Measurements from ENCODE around the gene GALNT9.

DNA sequence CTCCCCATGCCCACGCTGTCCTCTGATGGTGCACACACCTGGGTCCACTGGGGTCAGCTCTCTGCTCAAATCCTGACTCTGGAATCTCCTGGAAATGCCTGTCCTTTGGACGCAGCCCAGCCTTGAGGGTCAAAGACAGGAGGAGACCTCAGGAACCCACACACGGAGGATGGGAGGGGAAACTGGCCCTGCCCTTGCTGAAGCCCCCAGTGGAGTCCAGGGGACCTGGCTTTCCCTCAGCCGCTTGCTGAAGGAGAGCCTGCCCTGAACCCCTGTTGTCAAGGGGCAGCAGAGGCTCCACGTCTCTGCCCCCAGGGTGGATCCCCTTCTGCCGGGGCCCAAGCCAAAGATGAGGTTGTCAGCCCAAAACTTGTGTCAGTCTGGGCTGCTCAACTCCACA lies 16.9 kb downstream of the GALNT9 start:
- TF ChIP-seq EZH2 (IDR thresholded peaks at IDR 0.05) (no peak), SIN3A (IDR thresholded peaks at IDR 0.05; ENCODE audit: low read depth) (no peak)

Data from HCT116 (cell line).